Erythroblast (primary cell): ENCODE results near the gene RANGAP1.
A peak's percentile ranks its signal among the peaks of the same experiment; 100 is the strongest.

Experiments used
- DNase-seq, 2 experiments: peaks; one replicate each; lab custom pipeline; 2025; lab: John Stamatoyannopoulos, UW
- GATA1 ChIP-seq: IDR thresholded peaks from 2 replicates; pipeline ENCODE4 v1.6.1; 2011; ENCODE audit warnings: low read depth, mild to moderate bottlenecking, control low read depth, low read length, moderate library complexity
- POLR2A ChIP-seq: IDR thresholded peaks from 2 replicates; pipeline ENCODE4 v1.6.1; 2011; ENCODE audit warnings: mild to moderate bottlenecking, low read length

The RANGAP1 gene

DNA sequence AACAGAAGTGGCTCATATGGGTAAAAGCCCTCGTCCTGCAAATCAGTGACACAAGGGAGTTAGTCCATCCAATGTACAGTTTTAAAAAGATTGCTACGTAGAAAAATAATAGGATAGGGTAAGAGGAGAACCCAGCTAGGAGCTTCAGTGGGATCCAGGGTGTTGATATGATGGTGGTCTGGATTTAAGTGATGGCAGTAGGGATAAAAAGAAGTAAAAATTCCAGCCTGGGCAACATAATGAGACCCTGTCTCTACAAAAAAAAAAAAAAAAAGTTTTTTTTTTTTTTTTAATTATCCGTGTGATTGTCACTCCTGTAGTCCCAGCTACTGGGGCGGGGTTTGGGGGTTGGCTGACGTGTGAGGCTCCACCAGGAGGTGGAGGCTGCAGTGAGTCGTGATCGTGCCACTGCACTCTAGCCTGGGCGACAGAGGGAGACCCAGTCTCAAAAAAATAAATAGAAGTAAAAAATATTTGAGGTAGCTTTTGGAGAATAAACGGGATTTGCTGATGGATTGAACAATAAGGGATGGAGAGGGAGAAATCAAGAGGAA lies 87.9 kb downstream of the RANGAP1 start:
- DNase-seq = peak; percentile 48 to 59
- TF ChIP-seq POLR2A = no peak
- TF ChIP-seq GATA1 = no peak

DNA sequence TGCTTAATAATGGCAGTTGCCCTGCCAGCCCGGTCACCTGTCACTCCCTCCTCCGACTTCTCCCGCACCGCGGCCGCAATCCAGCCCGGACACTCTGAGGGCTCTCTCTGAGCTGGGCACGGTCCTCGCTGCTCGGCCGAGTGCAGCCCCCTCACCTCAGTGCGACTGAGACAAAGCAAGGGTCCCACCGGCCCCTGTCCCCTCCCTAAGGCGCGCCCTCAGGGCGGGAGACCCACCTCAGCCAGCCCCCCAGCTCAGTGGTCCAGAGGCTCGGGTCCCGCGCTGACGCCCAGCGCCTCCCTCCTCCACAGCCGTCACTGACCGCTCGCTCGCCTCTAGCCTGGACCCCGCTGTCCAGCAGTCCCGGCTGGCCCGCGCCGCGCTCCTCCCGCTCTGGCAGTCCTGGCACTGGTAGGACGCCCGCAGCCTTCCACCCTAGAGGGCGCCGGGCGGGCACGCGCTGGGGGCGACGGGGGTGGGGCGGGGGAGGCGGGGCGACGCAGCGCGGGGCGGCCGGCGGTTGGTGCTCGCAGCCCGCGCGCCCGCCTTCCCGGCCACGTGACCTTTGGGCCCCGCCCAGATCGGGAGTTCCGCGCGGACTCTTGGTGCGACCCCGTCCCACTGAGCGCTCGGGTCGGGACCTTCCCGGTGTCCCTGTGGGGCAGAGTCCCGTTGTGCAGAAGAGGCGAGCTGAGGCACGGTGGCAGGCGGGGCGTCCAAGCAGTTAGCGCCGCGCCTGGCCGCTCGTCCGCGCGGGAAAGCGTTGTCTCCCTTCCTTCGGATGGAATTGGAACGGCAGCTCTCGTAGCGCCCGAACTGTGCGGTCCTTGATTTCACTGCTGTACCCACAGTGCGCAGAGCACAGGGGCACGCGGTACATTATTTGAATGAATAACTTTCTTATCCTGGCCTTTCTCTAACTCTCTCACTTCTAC lies 88.7 kb downstream of the RANGAP1 start:
- TF ChIP-seq POLR2A (no peak), GATA1 (no peak)
- peak; percentile 78 to 87 for DNase-seq
